HS-5 (cell line): Measurements from ENCODE around the gene ANP32A.

Experiments
- DNase-seq: peaks from one replicate; pipeline ENCODE4 v3.0.0-alpha.2; 2012; ENCODE audit warnings: low read depth

ANP32A gene

GRCh38 chr15:68743256-68743655, 77.4 kb downstream of the ANP32A start:
- no peak for DNase-seq

GRCh38 chr15:68739390-68740080, 81.2 kb downstream of the ANP32A start:
- DNase-seq: no peak

GRCh38 chr15:68735610-68736009, 85.1 kb downstream of the ANP32A start:
- no peak for DNase-seq

- DNase-seq: no peak
Observed at GRCh38 chr15:68734881-68735280, 85.8 kb downstream of the ANP32A start.

- no peak for DNase-seq
Observed at GRCh38 chr15:68734352-68734751, 86.3 kb downstream of the ANP32A start.

- DNase-seq: no peak
Observed at GRCh38 chr15:68733666-68734065, 87.0 kb downstream of the ANP32A start.

GRCh38 chr15:68732451-68732850, 88.2 kb downstream of the ANP32A start:
- DNase-seq: no peak

GRCh38 chr15:68730976-68731897, 89.5 kb downstream of the ANP32A start:
- DNase-seq: no peak

GRCh38 chr15:68730471-68730919, 90.2 kb downstream of the ANP32A start:
- DNase-seq: no peak

GRCh38 chr15:68729789-68730411, 90.8 kb downstream of the ANP32A start:
- DNase-seq: no peak
